SK-N-SH treated with all-trans-retinoic acid at 6 μM for 48 hours (cell line): ENCODE data around the gene STPG2.
"Not testable (repeated sequence)": the region's sequence is repeated elsewhere in the genome, so short reads cannot be mapped to it uniquely, and the experiment has no call there.

Experiments
- ATAC-seq: fragments of 200-7000 bp; cut with Tn5 transposase; 3 replicates; pipeline ENCODE4 v1.9.1; 2020; ENCODE audit warnings: mild to moderate bottlenecking, moderate library complexity
- ARNTL ChIP-seq: fragments of 450-650 bp; formaldehyde crosslinking; IDR thresholded peaks from 2 replicates; pipeline ENCODE4 v1.5.0; 2020; ENCODE audit warnings: low read depth, mild to moderate bottlenecking, moderate library complexity, borderline replicate concordance
- BACH2 ChIP-seq: fragments of 250-450 bp; sonication (Bioruptor Pico); IDR thresholded peaks from 2 replicates; pipeline ENCODE4 v1.9.0; 2021; ENCODE audit warnings: mild to moderate bottlenecking, borderline replicate concordance
- CREB5 ChIP-seq: fragments of 250-450 bp; sonication (Bioruptor Pico); IDR thresholded peaks from 2 replicates; pipeline ENCODE4 v1.5.1; 2020; ENCODE audit warnings: low read depth, mild to moderate bottlenecking, moderate library complexity
- CSDC2 ChIP-seq: fragments of 250-450 bp; sonication (Bioruptor Pico); IDR thresholded peaks from 2 replicates; pipeline ENCODE4 v1.5.0; 2020; ENCODE audit warnings: mild to moderate bottlenecking, moderate library complexity
- ESRRG ChIP-seq: fragments of 250-450 bp; sonication (Bioruptor Pico); IDR thresholded peaks from 2 replicates; pipeline ENCODE4 v1.6.1; 2021; ENCODE audit warnings: mild to moderate bottlenecking
- GLIS3 ChIP-seq: fragments of 250-450 bp; sonication (Bioruptor Pico); IDR thresholded peaks from 2 replicates; pipeline ENCODE4 v1.5.0; 2020; ENCODE audit warnings: mild to moderate bottlenecking, moderate library complexity
- ISL1 ChIP-seq: fragments of 250-450 bp; sonication (Bioruptor Pico); IDR thresholded peaks from 2 replicates; pipeline ENCODE4 v2.1.2; 2022; ENCODE audit warnings: mild to moderate bottlenecking, moderate library complexity
- PATZ1 ChIP-seq: fragments of 250-450 bp; sonication (Bioruptor Pico); IDR thresholded peaks from 2 replicates; pipeline ENCODE4 v1.8.0; 2020; ENCODE audit warnings: mild to moderate bottlenecking, moderate library complexity, borderline replicate concordance
- PPARA ChIP-seq: fragments of 250-450 bp; sonication (Bioruptor Pico); IDR thresholded peaks from 2 replicates; pipeline ENCODE4 v1.5.0; 2020; ENCODE audit warnings: mild to moderate bottlenecking, borderline replicate concordance
- RARB ChIP-seq: fragments of 250-450 bp; sonication (Bioruptor Pico); IDR thresholded peaks from 2 replicates; pipeline ENCODE4 v1.8.0; 2021; ENCODE audit warnings: mild to moderate bottlenecking, moderate library complexity
- SNAI2 ChIP-seq: fragments of 250-450 bp; sonication (Bioruptor Pico); IDR thresholded peaks from 2 replicates; pipeline ENCODE4 v1.5.0; 2020; ENCODE audit warnings: mild to moderate bottlenecking, moderate library complexity
- TCF4 ChIP-seq: fragments of 250-450 bp; sonication (Bioruptor Pico); IDR thresholded peaks from 2 replicates; pipeline ENCODE4 v1.8.0; 2021; ENCODE audit warnings: mild to moderate bottlenecking, moderate library complexity, borderline replicate concordance
- TOX ChIP-seq: fragments of 250-450 bp; sonication (Bioruptor Pico); IDR thresholded peaks from 2 replicates; pipeline ENCODE4 v1.8.0; 2021; ENCODE audit warnings: mild to moderate bottlenecking, moderate library complexity, borderline replicate concordance
- ZC3H10 ChIP-seq: fragments of 250-450 bp; sonication (Bioruptor Pico); IDR thresholded peaks from 2 replicates; pipeline ENCODE4 v1.5.1; 2021; ENCODE audit warnings: mild to moderate bottlenecking, moderate library complexity
- ZFP30 ChIP-seq: fragments of 450-650 bp; formaldehyde crosslinking; IDR thresholded peaks from 2 replicates; pipeline ENCODE4 v1.5.0; 2022; ENCODE audit warnings: mild to moderate bottlenecking, moderate library complexity
- ZNF565 ChIP-seq: fragments of 450-650 bp; formaldehyde crosslinking; conservative IDR thresholded peaks from 2 replicates; pipeline ENCODE4 v1.5.0; 2020; ENCODE audit warnings: low read depth, mild to moderate bottlenecking, moderate library complexity
- ZNF70 ChIP-seq: fragments of 450-650 bp; formaldehyde crosslinking; IDR thresholded peaks from 2 replicates; pipeline ENCODE4 v1.5.0; 2020; ENCODE audit warnings: mild to moderate bottlenecking, moderate library complexity
- ZNF8 ChIP-seq: fragments of 450-650 bp; formaldehyde crosslinking; IDR thresholded peaks from 2 replicates; pipeline ENCODE4 v1.5.0; 2020; ENCODE audit warnings: mild to moderate bottlenecking, moderate library complexity
- TF ChIP-seq, protein P1 (sequence below): fragments of 250-450 bp; sonication (Bioruptor Pico); IDR thresholded peaks from 2 replicates; pipeline ENCODE4 v1.5.1; 2021; ENCODE audit warnings: mild to moderate bottlenecking, moderate library complexity
- TF ChIP-seq, protein P2 (sequence below): fragments of 250-450 bp; sonication (Bioruptor Pico); IDR thresholded peaks from 2 replicates; pipeline ENCODE4 v1.8.0; 2021; ENCODE audit warnings: low read depth, mild to moderate bottlenecking, moderate library complexity, borderline replicate concordance

The STPG2 gene

GRCh38 chr4:97582890-97583289, 560.4 kb downstream of the STPG2 start:
- ATAC-seq = no peak

GRCh38 chr4:97577004-97577403, 566.3 kb downstream of the STPG2 start:
- no peak for TF ChIP-seq ZNF70 (CRISPR knock-in tag)
- TF ChIP-seq, protein P1, sequence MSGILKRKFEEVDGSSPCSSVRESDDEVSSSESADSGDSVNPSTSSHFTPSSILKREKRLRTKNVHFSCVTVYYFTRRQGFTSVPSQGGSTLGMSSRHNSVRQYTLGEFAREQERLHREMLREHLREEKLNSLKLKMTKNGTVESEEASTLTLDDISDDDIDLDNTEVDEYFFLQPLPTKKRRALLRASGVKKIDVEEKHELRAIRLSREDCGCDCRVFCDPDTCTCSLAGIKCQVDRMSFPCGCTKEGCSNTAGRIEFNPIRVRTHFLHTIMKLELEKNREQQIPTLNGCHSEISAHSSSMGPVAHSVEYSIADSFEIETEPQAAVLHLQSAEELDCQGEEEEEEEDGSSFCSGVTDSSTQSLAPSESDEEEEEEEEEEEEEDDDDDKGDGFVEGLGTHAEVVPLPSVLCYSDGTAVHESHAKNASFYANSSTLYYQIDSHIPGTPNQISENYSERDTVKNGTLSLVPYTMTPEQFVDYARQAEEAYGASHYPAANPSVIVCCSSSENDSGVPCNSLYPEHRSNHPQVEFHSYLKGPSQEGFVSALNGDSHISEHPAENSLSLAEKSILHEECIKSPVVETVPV (CRISPR knock-in tag) = no peak
- no peak for TF ChIP-seq TOX
- TF ChIP-seq PPARA = no peak
- no peak for TF ChIP-seq BACH2 (CRISPR knock-in tag)
- ATAC-seq = no peak

More at GRCh38 chr4:97582890-97583289, 560.4 kb downstream of the STPG2 start:
- TF ChIP-seq, protein P1 (CRISPR knock-in tag) = no peak
- TF ChIP-seq ZNF70 (CRISPR knock-in tag) (no peak), ARNTL (CRISPR knock-in tag) (no peak), TCF4 (no peak)
- TF ChIP-seq, all 23 proteins: peak for 0

GRCh38 chr4:97560009-97560408, 583.3 kb downstream of the STPG2 start:
- no peak for ATAC-seq
- no peak for TF ChIP-seq ZNF70 (CRISPR knock-in tag)
- TF ChIP-seq GLIS3 (CRISPR knock-in tag) = no peak
- TF ChIP-seq PATZ1 (CRISPR knock-in tag) = no peak
- no peak for TF ChIP-seq ZFP30 (CRISPR knock-in tag)
- TF ChIP-seq CREB5 = no peak
- no peak for TF ChIP-seq RARB (CRISPR knock-in tag)
- TF ChIP-seq CSDC2 = no peak
- TF ChIP-seq ZC3H10 (CRISPR knock-in tag) = no peak
- no peak for TF ChIP-seq ARNTL (CRISPR knock-in tag)
- TF ChIP-seq ESRRG = no peak
- TF ChIP-seq, protein P2, sequence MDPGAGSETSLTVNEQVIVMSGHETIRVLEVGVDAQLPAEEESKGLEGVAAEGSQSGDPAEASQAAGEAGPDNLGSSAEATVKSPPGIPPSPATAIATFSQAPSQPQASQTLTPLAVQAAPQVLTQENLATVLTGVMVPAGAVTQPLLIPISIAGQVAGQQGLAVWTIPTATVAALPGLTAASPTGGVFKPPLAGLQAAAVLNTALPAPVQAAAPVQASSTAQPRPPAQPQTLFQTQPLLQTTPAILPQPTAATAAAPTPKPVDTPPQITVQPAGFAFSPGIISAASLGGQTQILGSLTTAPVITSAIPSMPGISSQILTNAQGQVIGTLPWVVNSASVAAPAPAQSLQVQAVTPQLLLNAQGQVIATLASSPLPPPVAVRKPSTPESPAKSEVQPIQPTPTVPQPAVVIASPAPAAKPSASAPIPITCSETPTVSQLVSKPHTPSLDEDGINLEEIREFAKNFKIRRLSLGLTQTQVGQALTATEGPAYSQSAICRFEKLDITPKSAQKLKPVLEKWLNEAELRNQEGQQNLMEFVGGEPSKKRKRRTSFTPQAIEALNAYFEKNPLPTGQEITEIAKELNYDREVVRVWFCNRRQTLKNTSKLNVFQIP (CRISPR knock-in tag) = no peak
- TF ChIP-seq ZNF565 (CRISPR knock-in tag) = no peak
- no peak for TF ChIP-seq SNAI2 (CRISPR knock-in tag)
- no peak for TF ChIP-seq PPARA
- TF ChIP-seq, protein P1 (CRISPR knock-in tag) = no peak
- no peak for TF ChIP-seq BACH2 (CRISPR knock-in tag)
- no peak for TF ChIP-seq TOX
- TF ChIP-seq ZNF8 (CRISPR knock-in tag) = no peak

- no peak for ATAC-seq
- TF ChIP-seq ZC3H10 (CRISPR knock-in tag) (no peak), CSDC2 (no peak), ISL1 (CRISPR knock-in tag) (no peak), SNAI2 (CRISPR knock-in tag) (no peak)
Observed at GRCh38 chr4:97558204-97558778, 585.0 kb downstream of the STPG2 start.

DNA sequence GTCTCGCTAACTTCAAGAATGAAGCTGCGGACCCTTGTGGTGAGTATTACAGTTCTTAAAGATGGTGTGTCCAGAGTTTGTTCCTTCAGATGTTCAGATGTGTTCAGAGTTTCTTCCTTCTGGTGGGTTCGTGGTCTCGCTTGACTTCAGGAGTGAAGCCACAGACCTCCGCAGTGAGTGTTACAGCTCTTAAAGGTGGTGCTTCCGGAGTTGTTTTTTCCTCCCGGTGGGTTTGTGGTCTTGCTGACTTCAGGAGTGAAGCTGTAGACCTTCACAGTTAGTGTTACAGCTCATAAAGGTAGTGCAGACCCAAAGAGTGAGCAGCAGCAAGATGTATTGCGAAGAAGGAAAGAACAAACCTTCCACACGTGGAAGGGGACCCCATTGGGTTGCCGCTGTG, 592.6 kb downstream of the STPG2 start:
- not testable (repeated sequence) for ATAC-seq
